K562 (cell line): ENCODE results near the gene ZMYND19. TPM values are rescaled to one million over a fixed set of nuclear protein-coding genes. Genes with fewer than 3 reads are reported as not detected.

ENCODE experiments used
- BMI1 ChIP-seq: fragments of 150-350 bp; IDR thresholded peaks from 2 replicates; pipeline ENCODE4 v1.6.1; 2014; ENCODE audit warnings: low read length
- HBP1 ChIP-seq: fragments of 450-650 bp; formaldehyde crosslinking; IDR thresholded peaks from 2 replicates; pipeline ENCODE4 v1.4.0; 2022; ENCODE audit warnings: missing genetic modification characterization
- NFATC3 ChIP-seq: fragments of 450-650 bp; IDR thresholded peaks from 2 replicates; pipeline ENCODE4 v1.6.1; 2017; ENCODE audit warnings: mild to moderate bottlenecking
- NFYB ChIP-seq: IDR thresholded peaks from 2 replicates; pipeline ENCODE4 v1.6.1; 2011; ENCODE audit warnings: mild to moderate bottlenecking, moderate library complexity; ENCODE audit not compliant: insufficient read length; ENCODE audit errors: extremely low read depth
- POLR2B ChIP-seq: fragments of 450-650 bp; IDR thresholded peaks from 2 replicates; pipeline ENCODE4 v1.6.1; 2018; ENCODE audit warnings: low read depth; ENCODE audit not compliant: partially characterized antibody
- POLR2G ChIP-seq: fragments of 200-400 bp; formaldehyde crosslinking; IDR thresholded peaks from 2 replicates; pipeline ENCODE4 v1.6.1; 2017; ENCODE audit warnings: low read depth, mild to moderate bottlenecking, antibody characterized with exemption, low read length, moderate library complexity
- RBBP5 ChIP-seq: fragments of 200-600 bp; sonication (generic); IDR thresholded peaks from 2 replicates; pipeline ENCODE4 v1.6.1; 2012; ENCODE audit warnings: borderline replicate concordance, mild to moderate bottlenecking, low read length, control low read depth, inconsistent platforms; ENCODE audit not compliant: insufficient read depth, poor library complexity, severe bottlenecking
- SIN3A ChIP-seq, 2 experiments: fragments of 150-350 bp in 1 of 2; IDR thresholded peaks; 2 replicates each; pipeline ENCODE4 v1.6.1; 2011 to 2016; ENCODE audit warnings: borderline replicate concordance in 2 of 2, low read depth in 2 of 2, low read length in 2 of 2, mild to moderate bottlenecking in 2 of 2, moderate library complexity in 2 of 2; ENCODE audit not compliant: control insufficient read depth in 1 of 2
- XRCC3 ChIP-seq: fragments of 450-650 bp; IDR thresholded peaks from 2 replicates; pipeline ENCODE4 v1.6.1; 2017; ENCODE audit warnings: mild to moderate bottlenecking, moderate library complexity
- ZMIZ1 ChIP-seq, 2 experiments: fragments of 150-350 bp in 1 of 2; IDR thresholded peaks; 2 replicates each; pipeline ENCODE4 v1.6.1; 2012 to 2016; ENCODE audit warnings: low read depth in 2 of 2, low read length in 2 of 2, mild to moderate bottlenecking in 1 of 2, moderate library complexity in 1 of 2
- ZNF146 ChIP-seq: IDR thresholded peaks from one replicate; pipeline ENCODE4 v1.6.1; 2018; ENCODE audit warnings: missing compliant biosample characterization; ENCODE audit not compliant: unreplicated experiment
- ZNF561 ChIP-seq: fragments of 450-650 bp; formaldehyde crosslinking; conservative IDR thresholded peaks from 2 replicates; pipeline ENCODE4 v1.4.0; 2020; ENCODE audit warnings: mild to moderate bottlenecking, moderate library complexity
- ZNF707 ChIP-seq: fragments of 250-450 bp; sonication (Bioruptor Pico); conservative IDR thresholded peaks from 2 replicates; pipeline ENCODE4 v1.8.0; 2022; ENCODE audit warnings: inconsistent platforms, mild to moderate bottlenecking, moderate library complexity
- polyA plus RNA-seq, 8 experiments: library from polyadenylated mRNA; depleted of rRNA in 4 of 8; stranded (reverse) in 5 of 8; unstranded in 3 of 8; fragments of >200 nt; fragmentation: Nextera tagmentation in 2 of 8; fragmentation: Illumina TruSeq in 1 of 8; extraction: Ambion mirVana in 2 of 8; extraction: Trizol in 1 of 8; gene quantifications; 2 replicates each; pipeline versions ENCODE4 v1.2.1 to v1.2.3, GENCODE V29; 2011 to 2014; ENCODE audit warnings: inconsistent platforms in 1 of 8, missing spikeins in 1 of 8
- total RNA-seq, 7 experiments: library from RNA; depleted of rRNA in 6 of 7; stranded (reverse); fragments of >200 nt in 6 of 7; fragmentation: Illumina TruSeq in 2 of 7; extraction: Trizol in 2 of 7; gene quantifications; 2 replicates each; pipeline versions ENCODE4 v1.2.1 to v1.2.3, GENCODE V29; 2011 to 2021; ENCODE audit warnings: low replicate concordance in 1 of 7

The ZMYND19 gene
- total and polyA plus RNA-seq, 9 of the 15 experiments (the other 6 are each of a cell fraction or from before 2014, with no cell fraction given) = 1.0 to 86.7 (median 44.0) TPM

GRCh38 chr9:137590123-137590468 lies 216 bp downstream of the ZMYND19 start (continued):
- TF ChIP-seq SIN3A (IDR thresholded peaks at IDR 0.05; ENCODE audit: borderline replicate concordance in 2 of 2, control insufficient read depth in 1 of 2, low read depth in 2 of 2, low read length in 2 of 2) (no peak), HBP1 (CRISPR knock-in tag) (no peak), BMI1 (no peak), ZMIZ1 (IDR thresholded peaks at IDR 0.05; ENCODE audit: low read depth in 2 of 2, low read length in 2 of 2) (no peak), RBBP5 (peak; percentile 78), XRCC3 (no peak), POLR2B (no peak), ZNF146 (CRISPR knock-in tag) (no peak), NFATC3 (no peak), NFYB (no peak), POLR2G (peak; percentile 11; the same call in 1 of the 2 replicates), ZNF561 (CRISPR knock-in tag) (no peak), ZNF707 (CRISPR knock-in tag) (no peak)
